Right atrium auricular region (tissue), 2 donors: ENCODE data around the gene ADGRD2. TPM values are rescaled to one million over a fixed set of nuclear protein-coding genes. Genes with fewer than 3 reads are reported as not detected.

Source experiments
- DNase-seq: peaks from one replicate; pipeline ENCODE4 v3.0.0-alpha.2; 2019; ENCODE audit warnings: low spot score
- H3K27ac ChIP-seq, 2 donors: fragments of 200-600 bp; sonication (generic); 1 replicate in 1 of 2; 2 replicates in 1 of 2; pipeline ENCODE4 v1.5.1; 2016 to 2019
- H3K27me3 ChIP-seq, 2 donors: fragments of 200-600 bp; sonication (generic); one replicate each; pipeline versions ENCODE4 v1.5.1 to v1.6.0; 2017 to 2019
- H3K36me3 ChIP-seq: fragments of 200-600 bp; sonication (generic); one replicate; pipeline ENCODE4 v1.5.1; 2016
- H3K4me1 ChIP-seq, 2 donors: fragments of 200-600 bp; sonication (generic); one replicate each; pipeline versions ENCODE4 v1.5.1 to v1.6.0; 2017 to 2019
- H3K4me3 ChIP-seq, 2 donors: fragments of 200-600 bp; sonication (generic); 1 replicate in 1 of 2; 2 replicates in 1 of 2; pipeline ENCODE4 v1.5.1; 2017 to 2019; ENCODE audit warnings: mild to moderate bottlenecking in 1 of 2, moderate library complexity in 1 of 2
- H3K9me3 ChIP-seq, 2 donors: fragments of 200-600 bp; sonication (generic); one replicate each; pipeline ENCODE4 v1.5.1; 2019
- total RNA-seq, 2 donors: library from RNA; depleted of rRNA; stranded (reverse); fragments of >200 nt; gene quantifications; one replicate each; pipeline ENCODE4 v1.1.0, GENCODE V29; 2016
- TF ChIP-seq, protein P1 (sequence below), 2 donors: fragments of 200-600 bp; sonication (generic); IDR thresholded peaks; one replicate each; pipeline ENCODE4 v1.5.1; 2019; ENCODE audit warnings: antibody characterized with exemption in 2 of 2

The ADGRD2 gene
- total RNA-seq, 2 donors from 2014 or later: not detected

GRCh38 chr9:124439686-124440243 lies 10.5 kb upstream of the ADGRD2 start:
- H3K27ac ChIP-seq: no peak overlapping the region
- peaks cover 0 to 6% of the 10 kb centered on the region in 2 donors for H3K9me3 ChIP-seq
- TF ChIP-seq, protein P1, sequence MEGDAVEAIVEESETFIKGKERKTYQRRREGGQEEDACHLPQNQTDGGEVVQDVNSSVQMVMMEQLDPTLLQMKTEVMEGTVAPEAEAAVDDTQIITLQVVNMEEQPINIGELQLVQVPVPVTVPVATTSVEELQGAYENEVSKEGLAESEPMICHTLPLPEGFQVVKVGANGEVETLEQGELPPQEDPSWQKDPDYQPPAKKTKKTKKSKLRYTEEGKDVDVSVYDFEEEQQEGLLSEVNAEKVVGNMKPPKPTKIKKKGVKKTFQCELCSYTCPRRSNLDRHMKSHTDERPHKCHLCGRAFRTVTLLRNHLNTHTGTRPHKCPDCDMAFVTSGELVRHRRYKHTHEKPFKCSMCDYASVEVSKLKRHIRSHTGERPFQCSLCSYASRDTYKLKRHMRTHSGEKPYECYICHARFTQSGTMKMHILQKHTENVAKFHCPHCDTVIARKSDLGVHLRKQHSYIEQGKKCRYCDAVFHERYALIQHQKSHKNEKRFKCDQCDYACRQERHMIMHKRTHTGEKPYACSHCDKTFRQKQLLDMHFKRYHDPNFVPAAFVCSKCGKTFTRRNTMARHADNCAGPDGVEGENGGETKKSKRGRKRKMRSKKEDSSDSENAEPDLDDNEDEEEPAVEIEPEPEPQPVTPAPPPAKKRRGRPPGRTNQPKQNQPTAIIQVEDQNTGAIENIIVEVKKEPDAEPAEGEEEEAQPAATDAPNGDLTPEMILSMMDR (IDR thresholded peaks at IDR 0.05): no peak
- no peaks in the 10 kb centered on the region for H3K4me1 ChIP-seq
- H3K27me3 ChIP-seq: no peaks in the 10 kb centered on the region
- no peak for DNase-seq
- H3K36me3 ChIP-seq: no peaks in the 10 kb centered on the region
- no peak overlapping the region for H3K4me3 ChIP-seq

DNA sequence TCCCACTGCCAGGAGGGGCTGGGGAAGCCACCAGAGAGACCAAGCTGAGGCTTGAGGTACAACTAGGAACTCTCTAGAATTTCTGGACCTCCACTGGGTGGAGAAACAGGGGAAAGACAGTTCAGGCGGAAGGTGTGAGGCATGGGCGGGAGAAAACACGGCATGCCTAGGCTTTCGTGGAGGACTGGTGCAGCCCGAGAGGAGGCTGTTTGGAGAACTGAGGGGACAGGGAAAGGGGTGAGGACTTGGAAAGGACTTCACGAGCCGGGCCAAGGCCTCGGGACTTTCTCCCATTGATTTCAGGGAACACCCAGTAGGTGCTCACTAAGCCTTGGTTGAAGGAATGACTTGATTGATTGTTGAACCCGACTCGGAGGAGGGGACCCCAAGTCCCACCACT lies 9.5 kb upstream of the ADGRD2 start:
- Histone ChIP-seq H3K4me3 (no peak overlapping the region), H3K4me1 (no peaks in the 10 kb centered on the region), H3K36me3 (no peaks in the 10 kb centered on the region), H3K27ac (no peak overlapping the region), H3K9me3 (peaks cover 0 to 6% of the 10 kb centered on the region in 2 donors), H3K27me3 (no peaks in the 10 kb centered on the region)
- no peak for DNase-seq
- TF ChIP-seq, protein P1 (IDR thresholded peaks at IDR 0.05): no peak

- H3K4me1 ChIP-seq: no peaks in the 10 kb centered on the region
- no peaks in the 10 kb centered on the region for H3K27me3 ChIP-seq
- H3K27ac ChIP-seq: no peak overlapping the region
- no peak for DNase-seq
- H3K36me3 ChIP-seq: no peaks in the 10 kb centered on the region
- TF ChIP-seq, protein P1 (IDR thresholded peaks at IDR 0.05): no peak
- no peak overlapping the region for H3K4me3 ChIP-seq
- H3K9me3 ChIP-seq: peaks cover 0 to 6% of the 10 kb centered on the region in 2 donors
Observed at GRCh38 chr9:124441291-124441690, 9.0 kb upstream of the ADGRD2 start.

- peaks cover 0 to 6% of the 10 kb centered on the region in 2 donors for H3K9me3 ChIP-seq
- TF ChIP-seq, protein P1 (IDR thresholded peaks at IDR 0.05): no peak
- no peak overlapping the region for H3K27ac ChIP-seq
- H3K27me3 ChIP-seq: no peaks in the 10 kb centered on the region
- H3K36me3 ChIP-seq: no peaks in the 10 kb centered on the region
- H3K4me1 ChIP-seq: no peaks in the 10 kb centered on the region
- no peak overlapping the region for H3K4me3 ChIP-seq
- DNase-seq: no peak
Observed at GRCh38 chr9:124442379-124442778, 7.9 kb upstream of the ADGRD2 start.

- H3K4me1 ChIP-seq: peaks cover 0 to 2% of the 10 kb centered on the region in 2 donors
- H3K27me3 ChIP-seq: no peaks in the 10 kb centered on the region
- H3K9me3 ChIP-seq: peaks cover 0 to 6% of the 10 kb centered on the region in 2 donors
- no peak for DNase-seq
- no peaks in the 10 kb centered on the region for H3K36me3 ChIP-seq
- no peak overlapping the region for H3K27ac ChIP-seq
- TF ChIP-seq, protein P1 (IDR thresholded peaks at IDR 0.05): no peak
- H3K4me3 ChIP-seq: no peak overlapping the region
Observed at GRCh38 chr9:124442826-124443225, 7.4 kb upstream of the ADGRD2 start.

GRCh38 chr9:124443625-124444024 lies 6.6 kb upstream of the ADGRD2 start:
- H3K4me1 ChIP-seq: peaks cover 0 to 3% of the 10 kb centered on the region in 2 donors
- no peak overlapping the region for H3K27ac ChIP-seq
- H3K27me3 ChIP-seq: no peaks in the 10 kb centered on the region
- peaks cover 0 to 6% of the 10 kb centered on the region in 2 donors for H3K9me3 ChIP-seq
- TF ChIP-seq, protein P1 (IDR thresholded peaks at IDR 0.05): no peak
- no peak overlapping the region for H3K4me3 ChIP-seq
- no peaks in the 10 kb centered on the region for H3K36me3 ChIP-seq
- no peak for DNase-seq
